ENCODE measurements around the gene DHRSX. TPM values are rescaled to one million over a fixed set of nuclear protein-coding genes. Genes with fewer than 3 reads are reported as not detected.
"Not testable (repeated sequence)": the region's sequence is repeated elsewhere in the genome, so short reads cannot be mapped to it uniquely, and the experiment has no call there.

Gene DHRSX
- total RNA-seq, 1 donor from 2014 or later: 29.9 TPM

GRCh38 chrX:2474963-2475726, 25.6 kb downstream of the DHRSX start:
- no peak for DNase-seq (ENCODE audit: low read depth)

- no peak for DNase-seq (ENCODE audit: low read depth)
These were observed 26.4 kb downstream of the DHRSX start for GRCh38 chrX:2474280-2474962.

- DNase-seq (ENCODE audit: low read depth): not testable (repeated sequence)
These were observed 27.7 kb downstream of the DHRSX start for GRCh38 chrX:2473064-2473463.

GRCh38 chrX:2471641-2472040, 29.1 kb downstream of the DHRSX start:
- DNase-seq (ENCODE audit: low read depth): no peak

GRCh38 chrX:2471126-2471525, 29.6 kb downstream of the DHRSX start:
- not testable (repeated sequence) for DNase-seq (ENCODE audit: low read depth)

GRCh38 chrX:2469852-2470251, 30.9 kb downstream of the DHRSX start:
- not testable (repeated sequence) for DNase-seq (ENCODE audit: low read depth)

- DNase-seq (ENCODE audit: low read depth): no peak
These were observed 31.5 kb downstream of the DHRSX start for GRCh38 chrX:2469196-2469685.

- DNase-seq (ENCODE audit: low read depth): no peak
These were observed 32.2 kb downstream of the DHRSX start for GRCh38 chrX:2468261-2469195.

GRCh38 chrX:2466876-2467656, 33.7 kb downstream of the DHRSX start:
- DNase-seq (ENCODE audit: low read depth): peak; percentile 9

- no peak for DNase-seq (ENCODE audit: low read depth)
These were observed 36.1 kb downstream of the DHRSX start for GRCh38 chrX:2464677-2465166.

GRCh38 chrX:2463973-2464676, 36.7 kb downstream of the DHRSX start:
- DNase-seq (ENCODE audit: low read depth): no peak

- DNase-seq (ENCODE audit: low read depth): not testable (repeated sequence)
These were observed 37.3 kb downstream of the DHRSX start for GRCh38 chrX:2463481-2463880.

GRCh38 chrX:2462780-2463179, 38.0 kb downstream of the DHRSX start:
- no peak for DNase-seq (ENCODE audit: low read depth)

- DNase-seq (ENCODE audit: low read depth): no peak
These were observed 38.7 kb downstream of the DHRSX start for GRCh38 chrX:2462074-2462473.

GRCh38 chrX:2461711-2462016, 39.1 kb downstream of the DHRSX start:
- no peak for DNase-seq (ENCODE audit: low read depth)

- DNase-seq (ENCODE audit: low read depth): not testable (repeated sequence)
These were observed 39.7 kb downstream of the DHRSX start for GRCh38 chrX:2460821-2461710.

GRCh38 chrX:2460048-2460447, 40.7 kb downstream of the DHRSX start:
- DNase-seq (ENCODE audit: low read depth): not testable (repeated sequence)

GRCh38 chrX:2458309-2458708, 42.5 kb downstream of the DHRSX start:
- no peak for DNase-seq (ENCODE audit: low read depth)
